ENCODE measurements around the gene TRIM29.

GRCh38 chr11:120124355-120124754 is 13.6 kb downstream of the TRIM29 start:
- no peak for TF ChIP-seq CTCF (IDR thresholded peaks at IDR 0.05 in 2 of 3, conservative IDR thresholded peaks at IDR 0.05 in 1 of 3; ENCODE audit: control insufficient read depth in 2 of 3, extremely low read depth in 1 of 3, insufficient read depth in 1 of 3, low read depth in 3 of 3, low read length in 3 of 3)
- TF ChIP-seq RCOR1 (conservative IDR thresholded peaks at IDR 0.05; ENCODE audit: low read depth, low read length), result no peak
- no peak for TF ChIP-seq FOS (IDR thresholded peaks at IDR 0.05; ENCODE audit: borderline replicate concordance, extremely low read depth, insufficient read length)
- TF ChIP-seq ATF3 (IDR thresholded peaks at IDR 0.05; ENCODE audit: borderline replicate concordance, extremely low read depth, low read depth, low read length), result no peak
- TF ChIP-seq NRF1 (conservative IDR thresholded peaks at IDR 0.05; ENCODE audit: low read depth, low read length), result no peak
- TF ChIP-seq POLR2A (IDR thresholded peaks at IDR 0.05; ENCODE audit: low read depth, low read length), result no peak
- TF ChIP-seq MTA2 (IDR thresholded peaks at IDR 0.05; ENCODE audit: low read depth), result no peak
- TF ChIP-seq TAF1 (IDR thresholded peaks at IDR 0.05; ENCODE audit: borderline replicate concordance, low read depth, low read length), result no peak
- no peak for TF ChIP-seq SPI1 (IDR thresholded peaks at IDR 0.05; ENCODE audit: borderline replicate concordance, insufficient read depth, low read depth, low read length)
- TF ChIP-seq STAT3 (IDR thresholded peaks at IDR 0.05; ENCODE audit: low read depth, low read length), result no peak
- no peak for TF ChIP-seq ZNF24 (IDR thresholded peaks at IDR 0.05)
